ENCODE measurements around the gene SELENOO.
A peak's percentile ranks its signal among the peaks of the same experiment; 100 is the strongest.

GRCh38 chr22:50236731-50237409 lies 36.1 kb downstream of the SELENOO start:
- peak in 1 of 5 experiments; percentile 12 for TF ChIP-seq CTCF (IDR thresholded peaks at IDR 0.05)
- no peak for TF ChIP-seq EP300 (IDR thresholded peaks at IDR 0.05)

Measured in tibial nerve (tissue), 4 donors.